GM21825 (cell line): Measurements from ENCODE around the gene RNASE8.
"Not testable (repeated sequence)": the region's sequence is repeated elsewhere in the genome, so short reads cannot be mapped to it uniquely, and the experiment has no call there.

Experiments
- ATAC-seq: cut with Tn5 transposase; IDR thresholded peaks from one replicate; pipeline ENCODE4 v1.9.1; 2021; ENCODE audit warnings: mild to moderate bottlenecking, moderate library complexity; ENCODE audit not compliant: unreplicated experiment

The RNASE8 gene

GRCh38 chr14:21057803-21058675, at the start of gene RNASE8:
RNASE8 (plus strand) TSS chr14:21057822; CDS start chr14:21057893, 71 bp downstream.
- no peak for ATAC-seq

- not testable (repeated sequence) for ATAC-seq
Observed at GRCh38 chr14:21009721-21010120, 47.9 kb upstream of the RNASE8 start.

GRCh38 chr14:21011136-21011535, 46.5 kb upstream of the RNASE8 start:
- ATAC-seq: no peak

GRCh38 chr14:21014761-21015190, 42.8 kb upstream of the RNASE8 start:
- no peak for ATAC-seq

GRCh38 chr14:21015312-21015711, 42.3 kb upstream of the RNASE8 start:
- ATAC-seq: no peak

GRCh38 chr14:21016413-21017190, 41.0 kb upstream of the RNASE8 start:
- ATAC-seq: no peak

GRCh38 chr14:21017528-21018245, 39.9 kb upstream of the RNASE8 start:
- no peak for ATAC-seq

- no peak for ATAC-seq
Observed at GRCh38 chr14:21018286-21018685, 39.3 kb upstream of the RNASE8 start.

GRCh38 chr14:21018781-21019180, 38.8 kb upstream of the RNASE8 start:
- no peak for ATAC-seq

- no peak for ATAC-seq
Observed at GRCh38 chr14:21019366-21019765, 38.3 kb upstream of the RNASE8 start.

- ATAC-seq: no peak
Observed at GRCh38 chr14:21020977-21021545, 36.6 kb upstream of the RNASE8 start.

GRCh38 chr14:21022686-21023085, 34.9 kb upstream of the RNASE8 start:
- no peak for ATAC-seq

- ATAC-seq: no peak
Observed at GRCh38 chr14:21023174-21023573, 34.4 kb upstream of the RNASE8 start.

- ATAC-seq: no peak
Observed at GRCh38 chr14:21023817-21024584, 33.6 kb upstream of the RNASE8 start.

- ATAC-seq: no peak
Observed at GRCh38 chr14:21024585-21025370, 32.8 kb upstream of the RNASE8 start, which contains the start of gene NDRG2. NDRG2 (minus strand) TSS chr14:21025061; CDS start chr14:21023315, 1,746 bp downstream.

- no peak for ATAC-seq
Observed at GRCh38 chr14:21025371-21026273, 32.0 kb upstream of the RNASE8 start.

- no peak for ATAC-seq
Observed at GRCh38 chr14:21026274-21026987, 31.2 kb upstream of the RNASE8 start.

- no peak for ATAC-seq
Observed at GRCh38 chr14:21026988-21027315, 30.7 kb upstream of the RNASE8 start.
